KMS-11 (cell line): ENCODE results near the gene CFAP251.

ENCODE experiments used
- H2AFZ ChIP-seq: fragments of 200-600 bp; sonication (generic); 2 replicates; pipeline ENCODE4 v1.6.1; 2016; ENCODE audit warnings: antibody characterized with exemption, mixed run types, low read depth
- H3K27ac ChIP-seq: fragments of 200-600 bp; sonication (generic); 2 replicates; pipeline ENCODE4 v1.6.1; 2016; ENCODE audit warnings: mild to moderate bottlenecking, mixed run types
- H3K27me3 ChIP-seq: fragments of 200-600 bp; sonication (generic); 2 replicates; pipeline ENCODE4 v1.6.1; 2017; ENCODE audit warnings: mild to moderate bottlenecking, low read depth, mixed run types, moderate library complexity; ENCODE audit not compliant: insufficient read depth
- H3K36me3 ChIP-seq: fragments of 200-600 bp; sonication (generic); 2 replicates; pipeline ENCODE4 v1.6.1; 2017; ENCODE audit warnings: mild to moderate bottlenecking, mixed run types; ENCODE audit not compliant: insufficient read depth
- H3K4me1 ChIP-seq: fragments of 200-600 bp; sonication (generic); 2 replicates; pipeline ENCODE4 v1.6.1; 2016; ENCODE audit warnings: mild to moderate bottlenecking, low read depth, mixed run types; ENCODE audit not compliant: poor library complexity, severe bottlenecking
- H3K4me2 ChIP-seq: fragments of 200-600 bp; sonication (generic); 2 replicates; pipeline ENCODE4 v1.7.0; 2016; ENCODE audit warnings: mild to moderate bottlenecking, mixed run types
- H3K4me3 ChIP-seq: fragments of 200-600 bp; sonication (generic); IDR thresholded peaks from 2 replicates; pipeline ENCODE4 v1.6.1; 2017; ENCODE audit warnings: low read depth, low read length, mixed read lengths; ENCODE audit not compliant: insufficient read depth
- H3K79me2 ChIP-seq: fragments of 200-600 bp; sonication (generic); 2 replicates; pipeline ENCODE4 v1.6.1; 2016; ENCODE audit warnings: low read depth, mixed run types; ENCODE audit not compliant: insufficient read depth
- H3K9ac ChIP-seq: fragments of 200-600 bp; sonication (generic); 2 replicates; pipeline ENCODE4 v1.6.1; 2016; ENCODE audit warnings: mild to moderate bottlenecking, mixed run types
- H4K20me1 ChIP-seq: fragments of 200-600 bp; sonication (generic); 2 replicates; pipeline ENCODE4 v1.6.1; 2016; ENCODE audit warnings: mild to moderate bottlenecking, mixed run types; ENCODE audit not compliant: insufficient read depth
- CTCF ChIP-seq: fragments of 200-600 bp; sonication (generic); conservative IDR thresholded peaks from 2 replicates; pipeline ENCODE4 v1.6.1; 2017; ENCODE audit warnings: low read depth, mild to moderate bottlenecking, antibody characterized with exemption, low read length, moderate library complexity, mixed read lengths

The CFAP251 gene

GRCh38 chr12:122029620-122030423 lies 111.4 kb downstream of the CFAP251 start:
- no peak overlapping the region for H3K9ac ChIP-seq
- no peaks in the 10 kb centered on the region for H3K4me1 ChIP-seq
- TF ChIP-seq CTCF: no peak
- H4K20me1 ChIP-seq: no peaks in the 10 kb centered on the region
- H2AFZ ChIP-seq: no peak overlapping the region
- H3K79me2 ChIP-seq: no peaks in the 10 kb centered on the region
- H3K4me3 ChIP-seq: no peak overlapping the region
- H3K27me3 ChIP-seq: no peaks in the 10 kb centered on the region
- H3K27ac ChIP-seq: no peak overlapping the region
- H3K36me3 ChIP-seq: no peaks in the 10 kb centered on the region
- H3K4me2 ChIP-seq: no peak overlapping the region

DNA sequence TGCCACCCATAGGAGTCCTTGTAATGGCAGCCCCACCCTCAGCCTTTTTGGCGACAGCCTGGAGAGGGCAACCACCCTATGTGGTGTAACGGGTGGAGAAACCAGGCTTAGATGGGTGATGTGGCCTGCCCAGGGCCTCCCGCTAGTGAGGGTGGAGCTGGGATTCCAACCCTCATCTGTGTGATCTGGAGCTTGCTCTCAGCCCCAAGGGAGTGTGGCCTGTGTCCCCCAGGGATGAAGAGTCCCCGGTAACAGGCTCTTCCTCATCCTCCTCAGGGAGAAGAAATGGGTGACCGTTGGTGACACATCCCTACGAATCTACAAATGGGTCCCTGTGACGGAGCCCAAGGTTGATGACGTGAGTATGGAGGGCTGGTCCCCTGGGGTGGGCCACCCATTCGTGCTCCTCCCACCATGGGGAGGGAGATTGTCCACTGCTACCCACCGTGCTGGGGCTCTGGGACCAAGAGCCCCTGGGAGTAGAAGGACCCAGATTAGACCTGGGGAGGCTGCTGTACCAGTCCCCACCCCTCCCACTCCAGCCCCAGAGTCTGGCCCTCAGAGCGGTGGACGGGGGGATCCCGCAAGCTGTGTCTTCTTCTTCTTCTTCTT lies 112.1 kb downstream of the CFAP251 start:
- no peak overlapping the region for H3K4me2 ChIP-seq
- H3K4me1 ChIP-seq: no peaks in the 10 kb centered on the region
- TF ChIP-seq CTCF: no peak
- no peak overlapping the region for H3K9ac ChIP-seq
- no peak overlapping the region for H3K27ac ChIP-seq
- H3K79me2 ChIP-seq: no peaks in the 10 kb centered on the region
- no peaks in the 10 kb centered on the region for H3K36me3 ChIP-seq
- H4K20me1 ChIP-seq: no peaks in the 10 kb centered on the region
- H3K27me3 ChIP-seq: no peaks in the 10 kb centered on the region
- H2AFZ ChIP-seq: no peak overlapping the region
- H3K4me3 ChIP-seq: no peak overlapping the region

DNA sequence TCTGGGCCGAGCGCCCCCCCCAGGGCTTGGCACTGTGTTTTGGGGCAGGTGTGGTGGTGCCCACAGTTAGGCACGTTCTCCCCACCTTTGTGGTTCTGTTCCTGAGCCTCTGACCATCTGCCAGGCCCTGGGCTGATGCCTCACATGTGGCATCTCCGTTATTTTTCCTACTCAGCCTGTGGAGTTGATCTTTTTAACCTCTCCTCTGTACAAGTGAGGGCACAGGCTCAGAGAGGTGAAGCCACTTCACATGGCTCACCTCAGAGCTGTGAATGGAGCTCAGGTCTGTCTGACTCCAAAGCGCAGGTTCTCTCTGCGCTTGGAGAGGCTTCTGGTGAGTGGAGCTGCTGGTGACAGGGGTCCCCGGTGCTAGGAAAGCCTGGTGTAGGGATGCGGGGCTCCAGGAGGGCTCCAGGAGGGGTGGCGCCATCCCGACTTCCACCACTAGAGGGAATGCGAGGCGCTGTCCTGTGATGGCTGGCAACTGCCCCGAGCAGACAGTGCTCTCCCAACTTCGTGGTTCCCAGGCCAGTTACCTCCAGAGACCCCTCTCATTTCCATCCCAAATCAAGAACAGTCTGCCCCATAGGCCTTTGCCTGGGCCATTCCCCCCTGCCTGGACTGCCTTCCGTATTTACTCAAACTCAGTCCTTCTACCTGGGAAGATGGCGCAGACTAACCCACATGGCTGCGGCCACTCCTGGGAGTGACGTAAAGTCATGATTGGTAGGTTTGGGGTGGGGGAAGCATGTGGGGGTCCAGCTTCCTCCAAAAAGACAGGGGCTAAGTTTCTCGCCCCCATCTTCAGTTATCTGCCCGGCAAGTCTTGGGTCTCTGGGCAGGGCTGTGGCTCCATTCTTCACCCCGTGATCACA lies 113.2 kb downstream of the CFAP251 start:
- no peaks in the 10 kb centered on the region for H3K27me3 ChIP-seq
- H3K4me1 ChIP-seq: no peaks in the 10 kb centered on the region
- H4K20me1 ChIP-seq: no peaks in the 10 kb centered on the region
- H3K79me2 ChIP-seq: no peaks in the 10 kb centered on the region
- no peak overlapping the region for H2AFZ ChIP-seq
- H3K9ac ChIP-seq: no peak overlapping the region
- no peak overlapping the region for H3K4me3 ChIP-seq
- no peak overlapping the region for H3K27ac ChIP-seq
- H3K4me2 ChIP-seq: no peak overlapping the region
- TF ChIP-seq CTCF: peak; percentile 59
- no peaks in the 10 kb centered on the region for H3K36me3 ChIP-seq

GRCh38 chr12:122032580-122032979 lies 114.2 kb downstream of the CFAP251 start:
- Histone ChIP-seq H2AFZ (no peak overlapping the region), H4K20me1 (no peaks in the 10 kb centered on the region), H3K4me3 (no peak overlapping the region), H3K79me2 (no peaks in the 10 kb centered on the region), H3K9ac (no peak overlapping the region), H3K4me2 (no peak overlapping the region), H3K36me3 (no peaks in the 10 kb centered on the region), H3K27me3 (no peaks in the 10 kb centered on the region), H3K27ac (no peak overlapping the region), H3K4me1 (no peaks in the 10 kb centered on the region)
- TF ChIP-seq CTCF: no peak
